K562 (cell line): Measurements from ENCODE around the gene PNPLA7. TPM values are rescaled to one million over a fixed set of nuclear protein-coding genes. Genes with fewer than 3 reads are reported as not detected.

ENCODE experiments used
- ATAC-seq: fragments of 200-7000 bp; cut with Tn5 transposase; 3 replicates; pipeline ENCODE4 v1.9.1; 2020; ENCODE audit warnings: moderate library complexity
- BruUV-seq: library from RNA; stranded (reverse); fragments of 400-500 nt; replicated peaks from 2 replicates; lab custom pipeline; 2021; lab: Mats Ljungman, UMichigan
- CTCF ChIA-PET: fragments of 300-600 bp; formaldehyde crosslinking; extraction: SDS; loops from one replicate; lab custom pipeline; 2021; ENCODE audit warnings: low intra/inter-chr PET ratio; lab: Yijun Ruan, JAX
- POLR2A ChIA-PET: fragments of 300-600, 350-650 bp; sonication (Branson Sonifier 250); formaldehyde crosslinking; extraction: SDS; loops from one replicate; lab custom pipeline; 2021; ENCODE audit warnings: antibody characterized with exemption, inconsistent platforms; lab: Yijun Ruan, JAX
- DNase-seq, 4 experiments: peaks; one replicate each; pipeline versions ENCODE4 v3.0.0 to v3.0.0-alpha.2; 2011 to 2018; ENCODE audit warnings: low spot score in 3 of 4, mixed read lengths in 3 of 4; ENCODE audit errors: extremely low read depth in 1 of 4
- FAIRE-seq: peaks from 2 replicates; lab custom pipeline; 2011; peaks lifted over from hg19 to GRCh38; lab: Jason Lieb, UNC
- H2AFZ ChIP-seq: 2 replicates; pipeline ENCODE4 v1.6.0; 2011; ENCODE audit warnings: low read depth, low read length, control low read depth, inconsistent platforms
- H3K27ac ChIP-seq: fragments of 200-600 bp; 3 replicates; pipeline ENCODE4 v1.8.0; 2011; ENCODE audit warnings: low read depth, mild to moderate bottlenecking, control low read depth, inconsistent platforms, low read length, moderate library complexity, mixed read lengths; ENCODE audit errors: extremely low read depth
- H3K27me3 ChIP-seq, 2 experiments: fragments of 300-600 bp in 1 of 2; 2 replicates in 1 of 2; 3 replicates in 1 of 2; pipeline versions ENCODE4 v1.6.0 to v1.8.0; 2011; ENCODE audit warnings: inconsistent platforms in 2 of 2, low read length in 2 of 2, mild to moderate bottlenecking in 1 of 2, mixed read lengths in 1 of 2, moderate library complexity in 1 of 2; ENCODE audit not compliant: control insufficient read depth in 2 of 2, insufficient read depth in 2 of 2
- H3K36me3 ChIP-seq: fragments of 300-600 bp; 3 replicates; pipeline ENCODE4 v1.8.0; 2011; ENCODE audit warnings: mild to moderate bottlenecking, low read length, inconsistent platforms; ENCODE audit not compliant: control insufficient read depth, insufficient read depth
- H3K4me1 ChIP-seq, 2 experiments: fragments of 200-600 bp in 1 of 2; replicated peaks in 1 of 2; 2 replicates in 1 of 2; 3 replicates in 1 of 2; pipeline versions ENCODE4 v1.5.1 to v1.8.0; 2011; ENCODE audit warnings: inconsistent platforms in 2 of 2, low read length in 2 of 2, mild to moderate bottlenecking in 1 of 2, mixed read lengths in 1 of 2, moderate library complexity in 1 of 2; ENCODE audit not compliant: control insufficient read depth in 2 of 2, insufficient read depth in 2 of 2
- H3K4me2 ChIP-seq: 2 replicates; pipeline ENCODE4 v1.6.1; 2011; ENCODE audit warnings: low read length, control low read depth, inconsistent platforms, mixed read lengths; ENCODE audit not compliant: insufficient read depth
- H3K4me3 ChIP-seq: fragments of 200-600 bp; sonication (generic), shearing (Covaris generic); 2 replicates; pipeline ENCODE4 v1.5.1; 2016; ENCODE audit warnings: control low read depth, inconsistent platforms
- H3K79me2 ChIP-seq: fragments of 200-600 bp; 3 replicates; pipeline ENCODE4 v1.8.0; 2011; ENCODE audit warnings: low read length, inconsistent platforms; ENCODE audit not compliant: control insufficient read depth, insufficient read depth
- H3K9ac ChIP-seq, 2 experiments: 2 replicates each; pipeline versions ENCODE4 v1.6.0 to v1.6.1; 2011; ENCODE audit warnings: low read depth in 2 of 2, low read length in 2 of 2, control low read depth in 1 of 2, inconsistent platforms in 1 of 2, mild to moderate bottlenecking in 1 of 2, mixed read lengths in 1 of 2; ENCODE audit not compliant: insufficient read depth in 1 of 2
- H3K9me1 ChIP-seq: one replicate; pipeline ENCODE4 v1.6.0; 2011; ENCODE audit warnings: inconsistent platforms, mild to moderate bottlenecking, low read length, moderate library complexity; ENCODE audit not compliant: control insufficient read depth, insufficient read depth
- H3K9me3 ChIP-seq: replicated peaks from 2 replicates; pipeline ENCODE4 v1.5.1; 2011; ENCODE audit warnings: low read depth, low read length, inconsistent platforms; ENCODE audit not compliant: control insufficient read depth, insufficient read depth
- H4K20me1 ChIP-seq: replicated peaks from 2 replicates; pipeline ENCODE4 v1.6.1; 2011; ENCODE audit warnings: low read length, inconsistent platforms, mixed read lengths; ENCODE audit not compliant: control insufficient read depth, insufficient read depth
- ATF6 ChIP-seq: sonication (generic); formaldehyde crosslinking; IDR thresholded peaks from 2 replicates; pipeline ENCODE4 v1.4.0; 2020; ENCODE audit warnings: mild to moderate bottlenecking, missing genetic modification reagents
- CBX5 ChIP-seq: IDR thresholded peaks from 2 replicates; pipeline ENCODE4 v1.6.1; 2014; ENCODE audit warnings: low read depth, borderline replicate concordance
- ELF4 ChIP-seq: fragments of 450-650 bp; formaldehyde crosslinking; IDR thresholded peaks from 2 replicates; pipeline ENCODE4 v1.4.0; 2022; ENCODE audit warnings: missing genetic modification characterization
- GABPB2 ChIP-seq: fragments of 250-450 bp; sonication (Bioruptor Pico); conservative IDR thresholded peaks from 2 replicates; pipeline ENCODE4 v1.5.1; 2021; ENCODE audit warnings: mild to moderate bottlenecking
- JUN ChIP-seq, 2 experiments: sonication (generic) in 1 of 2; formaldehyde crosslinking in 1 of 2; IDR thresholded peaks; 2 replicates each; pipeline versions ENCODE4 v1.6.1 to v1.8.0; 2012 to 2022; ENCODE audit warnings: borderline replicate concordance in 2 of 2, mild to moderate bottlenecking in 2 of 2, improper control_type of control experiment in 1 of 2, low read depth in 1 of 2, low read length in 1 of 2, missing genetic modification reagents in 1 of 2
- NCOA4 ChIP-seq: fragments of 450-650 bp; IDR thresholded peaks from 2 replicates; pipeline ENCODE4 v1.6.1; 2018; ENCODE audit warnings: mild to moderate bottlenecking; ENCODE audit not compliant: partially characterized antibody
- NCOA6 ChIP-seq: fragments of 450-650 bp; IDR thresholded peaks from 2 replicates; pipeline ENCODE4 v1.6.1; 2017; ENCODE audit warnings: mild to moderate bottlenecking
- OTX1 ChIP-seq: fragments of 450-650 bp; formaldehyde crosslinking; IDR thresholded peaks from 2 replicates; pipeline ENCODE4 v1.4.0; 2022; ENCODE audit warnings: mild to moderate bottlenecking
- POLR2B ChIP-seq: fragments of 450-650 bp; IDR thresholded peaks from 2 replicates; pipeline ENCODE4 v1.6.1; 2018; ENCODE audit warnings: low read depth; ENCODE audit not compliant: partially characterized antibody
- SUPT5H ChIP-seq: fragments of 450-650 bp; IDR thresholded peaks from 2 replicates; pipeline ENCODE4 v1.6.1; 2016
- TCF15 ChIP-seq: fragments of 250-450 bp; sonication (Bioruptor Pico); IDR thresholded peaks from 2 replicates; pipeline ENCODE4 v1.8.0; 2022; ENCODE audit warnings: moderate library complexity, mild to moderate bottlenecking, inconsistent platforms
- TFE3 ChIP-seq: fragments of 450-650 bp; formaldehyde crosslinking; IDR thresholded peaks from 2 replicates; pipeline ENCODE4 v1.4.0; 2020; ENCODE audit warnings: mild to moderate bottlenecking, mixed read lengths
- THRB ChIP-seq: fragments of 450-650 bp; formaldehyde crosslinking; conservative IDR thresholded peaks from 2 replicates; pipeline ENCODE4 v1.4.0; 2022; ENCODE audit warnings: mild to moderate bottlenecking, missing genetic modification characterization
- ZNF212 ChIP-seq: fragments of 450-650 bp; formaldehyde crosslinking; IDR thresholded peaks from 2 replicates; pipeline ENCODE4 v1.4.0; 2020; ENCODE audit warnings: mild to moderate bottlenecking
- ZNF589 ChIP-seq: fragments of 200-800 bp; sonication (Bioruptor generic); IDR thresholded peaks from 2 replicates; pipeline ENCODE4 v1.6.1; 2016; ENCODE audit warnings: low read depth, missing genetic modification characterization, missing compliant biosample characterization
- WGBS: fragments of 100-300 bp; shearing (Covaris generic); methylation state at CpG from one replicate; pipeline ENCODE4 v1.1.6; 2016; ENCODE audit warnings: low coverage, mixed read lengths; ENCODE audit not compliant: insufficient coverage; ENCODE audit errors: missing lambda C conversion rate; 5-methylcytosine and 5-hydroxymethylcytosine counted together
- in situ Hi-C: fragments of 300-500 bp; cut with MboI; formaldehyde crosslinking; loops from 4 replicates; pipeline ENCODE4 v1.15.0; 2018; ENCODE audit warnings: inconsistent platforms, mixed read lengths
- intact Hi-C: fragments of 100-400 bp; cut with micrococcal nuclease; formaldehyde crosslinking; loops from 2 replicates; pipeline ENCODE4 v1.14.2; 2022
- polyA plus RNA-seq, 8 experiments: library from polyadenylated mRNA; depleted of rRNA in 4 of 8; stranded (reverse) in 5 of 8; unstranded in 3 of 8; fragments of >200 nt; fragmentation: Nextera tagmentation in 2 of 8; fragmentation: Illumina TruSeq in 1 of 8; extraction: Ambion mirVana in 2 of 8; extraction: Trizol in 1 of 8; gene quantifications; 2 replicates each; pipeline versions ENCODE4 v1.2.1 to v1.2.3, GENCODE V29; 2011 to 2014; ENCODE audit warnings: inconsistent platforms in 1 of 8, missing spikeins in 1 of 8
- total RNA-seq, 7 experiments: library from RNA; depleted of rRNA in 6 of 7; stranded (reverse); fragments of >200 nt in 6 of 7; fragmentation: Illumina TruSeq in 2 of 7; extraction: Trizol in 2 of 7; gene quantifications; 2 replicates each; pipeline versions ENCODE4 v1.2.1 to v1.2.3, GENCODE V29; 2011 to 2021; ENCODE audit warnings: low replicate concordance in 1 of 7
- TF ChIP-seq, protein P1 (sequence below): fragments of 450-650 bp; IDR thresholded peaks from 2 replicates; pipeline ENCODE4 v1.6.1; 2018; ENCODE audit warnings: mild to moderate bottlenecking, low read depth; ENCODE audit not compliant: partially characterized antibody

The PNPLA7 gene
- total and polyA plus RNA-seq, 9 of the 15 experiments (the other 6 are each of a cell fraction or from before 2014, with no cell fraction given): 0.01 to 0.85 (median 0.19) TPM; not detected in 1

- ChIA-PET CTCF (no interaction called here), POLR2A (no interaction called here)
- in situ Hi-C loops (no loop called here), intact Hi-C loops (no loop called here)
- Histone ChIP-seq H4K20me1 (no peaks in the 10 kb centered on the region), H3K4me2 (no peak overlapping the region), H3K27ac (no peak overlapping the region), H3K4me3 (no peak overlapping the region), H3K9me3 (no peaks in the 10 kb centered on the region), H3K9ac (no peak overlapping the region), H3K9me1 (no peaks in the 10 kb centered on the region), H3K27me3 (no peaks in the 10 kb centered on the region), H3K36me3 (peaks cover 44% of the 10 kb centered on the region; the same call in 2 of the 3 replicates), H3K79me2 (0 out of 3 replicates have a peak, but pooled peaks cover 7% of the 10 kb centered on the region), H3K4me1 (no peaks in the 10 kb centered on the region), H2AFZ (no peak overlapping the region)
- FAIRE-seq: no peak
- no peak for DNase-seq
- WGBS: 92% methylated on average over 4 of the region's 5 CpGs
- BruUV-seq: no TSS peak
- ATAC-seq: no peak
- TF ChIP-seq JUN (IDR thresholded peaks at IDR 0.05; ENCODE audit: borderline replicate concordance, low read depth, low read length): no peak
- TF ChIP-seq JUN (CRISPR knock-in tag; IDR thresholded peaks at IDR 0.05; ENCODE audit: borderline replicate concordance): no peak
- TF ChIP-seq ATF6: no peak
- no peak for TF ChIP-seq OTX1
- TF ChIP-seq CBX5: no peak
- TF ChIP-seq TCF15 (CRISPR knock-in tag): no peak
- peak; percentile 36; the same call in 1 of the 2 replicates for TF ChIP-seq SUPT5H
- TF ChIP-seq NCOA6: no peak
- TF ChIP-seq ELF4 (CRISPR knock-in tag): 0 out of 2 replicates have a peak, but pooled peaks have one; percentile 38
- TF ChIP-seq POLR2B: peak; percentile 24
- TF ChIP-seq TFE3 (CRISPR knock-in tag): no peak
- TF ChIP-seq ZNF589: no peak
- TF ChIP-seq, protein P1, sequence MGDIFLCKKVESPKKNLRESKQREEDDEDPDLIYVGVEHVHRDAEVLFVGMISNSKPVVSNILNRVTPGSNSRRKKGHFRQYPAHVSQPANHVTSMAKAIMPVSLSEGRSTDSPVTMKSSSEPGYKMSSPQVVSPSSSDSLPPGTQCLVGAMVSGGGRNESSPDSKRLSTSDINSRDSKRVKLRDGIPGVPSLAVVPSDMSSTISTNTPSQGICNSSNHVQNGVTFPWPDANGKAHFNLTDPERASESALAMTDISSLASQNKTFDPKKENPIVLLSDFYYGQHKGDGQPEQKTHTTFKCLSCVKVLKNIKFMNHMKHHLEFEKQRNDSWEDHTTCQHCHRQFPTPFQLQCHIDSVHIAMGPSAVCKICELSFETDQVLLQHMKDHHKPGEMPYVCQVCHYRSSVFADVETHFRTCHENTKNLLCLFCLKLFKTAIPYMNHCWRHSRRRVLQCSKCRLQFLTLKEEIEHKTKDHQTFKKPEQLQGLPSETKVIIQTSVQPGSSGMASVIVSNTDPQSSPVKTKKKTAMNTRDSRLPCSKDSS: no peak
- TF ChIP-seq ZNF212 (CRISPR knock-in tag): no peak
- no peak for TF ChIP-seq THRB
- no peak for TF ChIP-seq GABPB2
- TF ChIP-seq NCOA4: no peak
These were observed 19.5 kb upstream of the PNPLA7 start for GRCh38 chr9:137569609-137570203.
